Activated T-helper 17 cell treated with anti-CD3 and anti-CD28 coated beads, Interleukin-2, amount 50 U/mL, for 72 hours (primary cell): Measurements from ENCODE around the gene C7orf33. TPM values are rescaled to one million over a fixed set of nuclear protein-coding genes. Genes with fewer than 3 reads are reported as not detected.
"Not testable (repeated sequence)": the region's sequence is repeated elsewhere in the genome, so short reads cannot be mapped to it uniquely, and the experiment has no call there.

Experiments used
- ATAC-seq: fragments of 150-1000 bp; cut with Tn5 transposase; replicated peaks from 2 replicates; pipeline ENCODE4 v1.10.0; 2021; ENCODE audit warnings: mild to moderate bottlenecking, moderate library complexity
- H3K27ac Mint-ChIP-seq: one replicate; pipeline ENCODE4 v1.8.0; 2022; ENCODE audit warnings: mixed read lengths
- H3K27me3 Mint-ChIP-seq: one replicate; pipeline ENCODE4 v1.8.0; 2022; ENCODE audit warnings: mixed read lengths
- H3K36me3 Mint-ChIP-seq: one replicate; pipeline ENCODE4 v1.8.0; 2022; ENCODE audit warnings: low read depth, mild to moderate bottlenecking, mixed read lengths
- H3K4me1 Mint-ChIP-seq: one replicate; pipeline ENCODE4 v1.8.0; 2022; ENCODE audit warnings: mixed read lengths
- H3K4me3 Mint-ChIP-seq: one replicate; pipeline ENCODE4 v1.8.0; 2022; ENCODE audit warnings: mild to moderate bottlenecking, mixed read lengths
- H3K9me3 Mint-ChIP-seq: one replicate; pipeline ENCODE4 v1.8.0; 2022; ENCODE audit warnings: mixed read lengths
- total RNA-seq, 2 donors: library from RNA; stranded (reverse); gene quantifications; one replicate each; pipeline ENCODE4 v1.2.3, GENCODE V29; 2022

C7orf33 gene
- total RNA-seq, 2 donors from 2014 or later, result not detected

- Mint-ChIP-seq H3K36me3 (no peaks in the 10 kb centered on the region), H3K27ac (peak overlapping the region; percentile 7), H3K4me1 (no peaks in the 10 kb centered on the region), H3K9me3 (no peaks in the 10 kb centered on the region), H3K4me3 (no peak overlapping the region), H3K27me3 (no peaks in the 10 kb centered on the region)
- peak; percentile 44 for ATAC-seq
These were observed 20.1 kb upstream of the C7orf33 start for GRCh38 chr7:148570510-148570909.

DNA sequence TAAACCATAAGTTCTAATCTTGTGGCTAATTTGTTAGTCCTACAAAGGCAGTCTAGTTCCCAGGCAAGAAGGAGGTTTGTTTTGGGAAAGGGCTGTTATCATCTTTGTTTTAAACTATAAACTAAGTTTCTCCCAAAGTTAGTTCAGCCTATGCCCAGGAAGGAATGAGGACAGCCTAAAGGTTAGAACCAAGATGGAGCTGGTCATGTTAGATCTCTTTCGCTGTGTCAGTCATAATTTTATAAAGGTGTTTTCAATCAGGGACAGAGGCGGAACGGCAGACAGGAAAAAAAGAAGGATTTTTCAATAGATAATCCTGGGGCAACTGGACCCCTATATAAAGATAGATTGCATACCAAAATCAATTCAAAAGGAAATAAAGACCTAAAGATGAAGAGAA, 19.6 kb upstream of the C7orf33 start:
- H3K27me3 Mint-ChIP-seq, H3K27ac Mint-ChIP-seq, ATAC-seq, H3K4me3 Mint-ChIP-seq, H3K9me3 Mint-ChIP-seq, H3K4me1 Mint-ChIP-seq, H3K36me3 Mint-ChIP-seq: not testable (repeated sequence)

DNA sequence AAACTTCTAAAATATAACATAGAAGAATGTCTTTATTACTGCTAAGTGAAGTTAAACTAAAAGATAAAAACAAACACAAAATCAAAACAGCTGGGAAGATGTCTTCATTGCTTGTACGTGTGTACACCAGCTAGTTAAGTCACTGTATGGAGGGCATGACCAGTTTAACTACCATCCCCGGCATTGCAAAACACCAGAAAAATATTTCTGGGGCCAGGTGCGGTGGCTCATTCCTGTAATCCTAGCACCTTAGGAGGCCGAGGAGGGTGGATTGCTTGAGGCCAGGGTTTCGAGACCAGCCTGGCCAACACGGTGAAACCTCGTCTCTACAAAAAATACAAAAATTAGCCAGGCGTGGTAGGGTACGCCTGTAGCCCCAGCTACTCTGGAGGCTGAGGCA, 19.2 kb upstream of the C7orf33 start:
- Mint-ChIP-seq H3K27me3 (no peaks in the 10 kb centered on the region), H3K4me1 (no peaks in the 10 kb centered on the region), H3K9me3 (no peaks in the 10 kb centered on the region), H3K27ac (no peak overlapping the region), H3K4me3 (no peak overlapping the region), H3K36me3 (no peaks in the 10 kb centered on the region)
- ATAC-seq, result no peak

DNA sequence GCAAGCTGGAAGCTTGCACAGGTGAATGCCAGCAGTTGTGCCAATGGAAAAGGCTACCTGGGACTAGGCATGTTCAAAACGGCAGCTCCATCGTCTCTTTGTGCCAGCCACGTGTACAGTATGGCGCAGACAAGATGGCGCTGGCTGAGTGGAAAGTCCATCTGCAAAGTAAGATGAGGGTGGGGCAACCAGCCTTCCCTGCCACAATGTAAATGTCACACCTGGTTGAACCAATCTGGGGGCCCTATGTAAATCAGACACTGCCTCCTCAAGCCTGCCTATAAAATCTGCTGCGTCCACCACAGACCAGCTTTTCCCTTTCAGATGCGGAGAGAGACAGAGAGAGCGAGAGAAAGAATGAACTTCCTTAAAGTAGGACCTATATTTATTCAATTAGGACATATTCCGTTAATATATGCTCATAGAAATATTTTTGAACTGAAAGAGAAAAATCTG, 18.5 kb upstream of the C7orf33 start:
- no peak overlapping the region for H3K4me3 Mint-ChIP-seq
- H3K9me3 Mint-ChIP-seq, result no peaks in the 10 kb centered on the region
- H3K36me3 Mint-ChIP-seq, result no peaks in the 10 kb centered on the region
- H3K27me3 Mint-ChIP-seq, result no peaks in the 10 kb centered on the region
- H3K27ac Mint-ChIP-seq, result no peak overlapping the region
- no peak for ATAC-seq
- no peaks in the 10 kb centered on the region for H3K4me1 Mint-ChIP-seq

GRCh38 chr7:148573581-148573980, 17.0 kb upstream of the C7orf33 start:
- not testable (repeated sequence) for ATAC-seq, H3K27me3 Mint-ChIP-seq, H3K4me1 Mint-ChIP-seq, H3K9me3 Mint-ChIP-seq, H3K27ac Mint-ChIP-seq, H3K4me3 Mint-ChIP-seq, H3K36me3 Mint-ChIP-seq

DNA sequence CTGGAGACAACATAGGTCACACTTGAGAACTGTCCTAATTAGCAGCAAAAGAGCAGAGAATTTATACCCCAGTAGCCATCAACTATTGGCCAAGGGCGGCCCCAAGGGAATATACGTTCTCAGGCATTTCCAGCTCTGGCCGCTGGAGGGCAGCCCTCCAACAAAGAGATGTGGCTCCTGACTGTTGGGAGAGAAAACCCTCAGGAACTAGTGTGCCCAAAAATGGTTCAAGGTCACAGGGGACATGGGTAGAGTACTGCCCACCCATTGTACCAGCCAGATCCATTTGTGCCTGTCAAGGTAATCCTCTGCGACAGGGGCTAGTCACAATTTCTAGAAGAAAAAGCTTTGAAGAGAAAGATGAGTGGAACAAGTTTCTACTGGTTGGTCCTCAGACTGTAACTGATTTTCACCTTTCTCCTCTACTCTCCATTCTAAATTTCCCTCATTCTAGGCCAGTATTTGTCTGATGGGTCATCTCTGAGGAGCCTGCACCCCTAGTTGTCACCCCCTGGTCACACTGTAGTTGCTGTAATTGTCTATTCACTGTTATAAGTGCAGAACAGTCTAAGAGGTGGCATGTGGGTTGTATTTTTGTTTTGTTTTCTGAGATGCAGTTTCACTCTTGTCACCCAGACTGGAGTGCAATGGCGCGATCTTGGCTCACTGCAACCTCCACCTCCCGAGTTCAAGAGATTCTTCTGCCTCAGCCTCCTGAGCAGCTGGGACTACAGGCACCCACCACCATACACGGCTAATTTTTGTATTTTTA, 14.7 kb upstream of the C7orf33 start:
- Mint-ChIP-seq H3K36me3 (no peaks in the 10 kb centered on the region), H3K27me3 (no peaks in the 10 kb centered on the region), H3K9me3 (no peaks in the 10 kb centered on the region), H3K4me1 (no peaks in the 10 kb centered on the region), H3K4me3 (no peak overlapping the region), H3K27ac (no peak overlapping the region)
- peak; percentile 86 for ATAC-seq

GRCh38 chr7:148579366-148579765, 11.2 kb upstream of the C7orf33 start:
- H3K27me3 Mint-ChIP-seq, result no peaks in the 10 kb centered on the region
- no peak overlapping the region for H3K4me3 Mint-ChIP-seq
- no peak overlapping the region for H3K27ac Mint-ChIP-seq
- H3K9me3 Mint-ChIP-seq, result no peaks in the 10 kb centered on the region
- peaks cover 3% of the 10 kb centered on the region for H3K4me1 Mint-ChIP-seq
- no peaks in the 10 kb centered on the region for H3K36me3 Mint-ChIP-seq
- peak; percentile 15 for ATAC-seq

- H3K27me3 Mint-ChIP-seq, result no peaks in the 10 kb centered on the region
- no peak overlapping the region for H3K27ac Mint-ChIP-seq
- no peaks in the 10 kb centered on the region for H3K9me3 Mint-ChIP-seq
- H3K4me1 Mint-ChIP-seq, result peaks cover 7% of the 10 kb centered on the region
- no peaks in the 10 kb centered on the region for H3K36me3 Mint-ChIP-seq
- H3K4me3 Mint-ChIP-seq, result no peak overlapping the region
- ATAC-seq, result no peak
These were observed 10.1 kb upstream of the C7orf33 start for GRCh38 chr7:148580446-148580845.

- no peak overlapping the region for H3K27ac Mint-ChIP-seq
- H3K27me3 Mint-ChIP-seq, result no peaks in the 10 kb centered on the region
- no peaks in the 10 kb centered on the region for H3K36me3 Mint-ChIP-seq
- H3K9me3 Mint-ChIP-seq, result no peaks in the 10 kb centered on the region
- peaks cover 7% of the 10 kb centered on the region for H3K4me1 Mint-ChIP-seq
- no peak overlapping the region for H3K4me3 Mint-ChIP-seq
- no peak for ATAC-seq
These were observed 8.9 kb upstream of the C7orf33 start for GRCh38 chr7:148581624-148582023.

DNA sequence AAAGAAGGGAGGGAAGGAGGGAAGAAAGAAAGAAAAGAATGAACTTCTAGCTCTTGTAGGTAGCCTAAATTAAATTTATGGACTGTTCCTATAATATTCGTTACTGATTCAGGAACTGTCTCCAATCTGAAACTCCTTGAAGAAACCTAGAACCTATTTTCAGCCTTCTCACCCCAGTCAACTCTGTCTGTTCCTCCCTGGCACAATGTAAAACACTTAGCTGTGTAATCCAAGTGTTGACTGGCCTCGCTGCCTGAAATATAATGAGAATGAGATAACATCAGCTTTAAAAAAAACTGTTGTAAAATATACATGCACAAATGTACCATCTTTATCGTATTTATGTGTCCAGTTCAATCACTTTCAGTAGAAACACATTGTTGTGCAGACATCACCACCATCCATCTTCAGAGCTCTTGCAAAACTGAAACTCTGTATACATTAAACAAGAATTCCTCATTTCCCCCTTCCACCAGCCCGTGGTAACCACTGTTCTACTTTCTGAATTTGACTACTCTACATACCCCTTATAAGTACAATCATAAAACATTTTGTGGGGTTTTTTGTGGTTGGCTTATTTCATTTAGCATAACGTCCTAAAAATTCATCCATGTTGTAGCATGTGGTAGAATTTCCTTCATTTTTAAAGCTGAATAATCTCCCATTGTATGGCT, 6.3 kb upstream of the C7orf33 start:
- Mint-ChIP-seq H3K4me3 (peak overlapping the region; percentile 11), H3K4me1 (peaks cover 7% of the 10 kb centered on the region), H3K36me3 (no peaks in the 10 kb centered on the region), H3K27me3 (no peaks in the 10 kb centered on the region), H3K9me3 (no peaks in the 10 kb centered on the region), H3K27ac (no peak overlapping the region)
- peak; percentile 89 for ATAC-seq

- Mint-ChIP-seq H3K4me1 (peaks cover 7% of the 10 kb centered on the region), H3K9me3 (no peaks in the 10 kb centered on the region), H3K27ac (no peak overlapping the region), H3K36me3 (no peaks in the 10 kb centered on the region), H3K27me3 (peaks cover 2% of the 10 kb centered on the region), H3K4me3 (no peak overlapping the region)
- ATAC-seq, result no peak
These were observed 5.2 kb upstream of the C7orf33 start for GRCh38 chr7:148585399-148585798.

GRCh38 chr7:148587076-148587475, 3.5 kb upstream of the C7orf33 start:
- Mint-ChIP-seq H3K4me3 (no peak overlapping the region), H3K9me3 (no peaks in the 10 kb centered on the region), H3K4me1 (peaks cover 7% of the 10 kb centered on the region), H3K27me3 (peaks cover 14% of the 10 kb centered on the region), H3K27ac (no peak overlapping the region), H3K36me3 (no peaks in the 10 kb centered on the region)
- ATAC-seq, result no peak

DNA sequence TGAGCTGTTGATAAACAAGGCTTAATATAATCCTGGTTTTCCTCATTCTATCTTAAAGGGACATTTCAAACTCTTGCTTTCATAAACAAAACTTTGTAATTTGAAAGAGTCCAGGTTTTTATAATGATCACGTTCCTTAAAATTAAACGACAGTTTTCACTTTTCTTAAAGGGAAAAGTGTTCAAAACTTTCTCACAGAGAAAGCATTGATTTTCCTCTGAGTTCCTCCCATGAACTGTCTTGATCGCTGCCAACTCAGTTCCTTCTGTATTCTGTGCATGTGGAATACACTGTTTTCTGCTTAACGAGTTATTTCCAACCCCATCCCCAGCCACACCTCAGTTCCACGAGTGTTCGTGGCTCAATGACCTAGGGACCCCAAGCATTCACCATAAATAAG, 2.4 kb upstream of the C7orf33 start:
- Mint-ChIP-seq H3K36me3 (no peaks in the 10 kb centered on the region), H3K4me1 (peaks cover 7% of the 10 kb centered on the region), H3K4me3 (no peak overlapping the region), H3K9me3 (no peaks in the 10 kb centered on the region), H3K27ac (no peak overlapping the region), H3K27me3 (peaks cover 14% of the 10 kb centered on the region)
- no peak for ATAC-seq

DNA sequence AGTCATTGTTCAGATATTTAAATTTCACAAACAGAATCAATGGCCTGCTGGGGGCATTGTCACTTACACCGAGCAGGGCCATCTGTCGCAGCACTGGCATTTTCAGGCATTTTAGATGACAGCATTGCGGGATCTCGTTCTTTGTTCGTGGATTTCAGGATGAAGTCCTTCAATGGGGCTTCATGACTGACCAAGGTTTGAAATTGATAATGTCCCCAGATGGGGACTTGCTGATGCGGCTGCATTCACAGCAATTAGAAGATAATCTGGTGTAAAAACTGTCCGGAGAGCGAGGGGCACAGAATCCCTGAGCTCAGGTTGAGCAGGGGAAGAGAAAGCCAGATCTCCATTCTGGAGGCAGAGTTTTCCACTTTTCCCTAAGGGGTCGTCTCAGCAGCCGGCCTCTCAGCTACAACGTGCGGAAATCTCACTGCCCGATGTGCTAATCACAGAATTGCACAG, 1.9 kb upstream of the C7orf33 start:
- Mint-ChIP-seq H3K36me3 (no peaks in the 10 kb centered on the region), H3K9me3 (no peaks in the 10 kb centered on the region), H3K27me3 (peaks cover 14% of the 10 kb centered on the region), H3K4me1 (peaks cover 7% of the 10 kb centered on the region), H3K4me3 (no peak overlapping the region), H3K27ac (no peak overlapping the region)
- ATAC-seq, result no peak

- Mint-ChIP-seq H3K4me3 (no peak overlapping the region), H3K36me3 (no peaks in the 10 kb centered on the region), H3K27ac (no peak overlapping the region), H3K9me3 (no peaks in the 10 kb centered on the region), H3K4me1 (peaks cover 1% of the 10 kb centered on the region), H3K27me3 (peaks cover 14% of the 10 kb centered on the region)
- ATAC-seq, result no peak
These were observed 926 bp upstream of the C7orf33 start for GRCh38 chr7:148589640-148590039.
